Loucy (cell line): ENCODE results near the gene AQP12B.
"Not testable (repeated sequence)": the region's sequence is repeated elsewhere in the genome, so short reads cannot be mapped to it uniquely, and the experiment has no call there.

ENCODE experiments used
- CTCF ChIP-seq: fragments of 200-600 bp; sonication (generic); conservative IDR thresholded peaks from 2 replicates; pipeline ENCODE4 v1.5.1; 2014; ENCODE audit warnings: mild to moderate bottlenecking, antibody characterized with exemption, low read length
- EZH2phosphoT487 ChIP-seq: fragments of 200-600 bp; IDR thresholded peaks from 2 replicates; pipeline ENCODE4 v1.6.1; 2018; ENCODE audit warnings: antibody characterized with exemption, mild to moderate bottlenecking, moderate library complexity, borderline replicate concordance

- TF ChIP-seq CTCF, EZH2phosphoT487: not testable (repeated sequence)
Measured at GRCh38 chr2:240696469-240696868, 13.8 kb upstream of the AQP12B start.
